Measurements from ENCODE around the gene MTARC2. TPM values are rescaled to one million over a fixed set of nuclear protein-coding genes. Genes with fewer than 3 reads are reported as not detected.

Gene MTARC2
- polyA plus RNA-seq, 1 of the 3 experiments (the other 2 are of a cell fraction): 6.1 TPM

DNA sequence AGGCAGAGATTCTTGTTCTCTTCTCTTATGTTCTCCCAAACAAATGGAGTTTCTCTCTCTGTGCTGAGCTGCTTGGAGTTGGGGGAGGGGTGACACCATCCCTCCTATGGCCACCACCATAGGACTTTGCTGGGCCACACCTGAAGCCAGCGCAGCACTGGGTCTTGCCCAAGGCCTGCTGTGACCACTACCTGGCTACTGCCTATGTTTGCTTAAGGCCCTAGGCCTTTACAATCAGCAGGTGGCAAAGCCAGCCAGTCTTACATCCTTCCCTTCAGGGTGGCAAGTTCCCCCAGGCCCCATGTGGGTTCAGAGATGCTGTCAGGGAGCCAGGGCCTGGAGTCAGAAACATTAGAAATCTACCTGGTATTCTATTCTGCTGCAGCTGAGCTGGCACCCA lies 6.3 kb upstream of the MTARC2 start:
- Histone ChIP-seq H3K9me3 (no peaks in the 10 kb centered on the region), H3K27ac (ENCODE audit: low read depth in 2 of 2, low read length in 1 of 2) (no peak overlapping the region), H3K4me3 (ENCODE audit: low read depth in 2 of 2, low read length in 1 of 2) (no peak overlapping the region), H3K27me3 (ENCODE audit: insufficient read depth) (no peaks in the 10 kb centered on the region), H3F3A (replicated peaks; ENCODE audit: insufficient read depth) (no peaks in the 10 kb centered on the region), H3K4me2 (no peak overlapping the region), H2AFZ (ENCODE audit: low read depth) (no peak overlapping the region), H3K36me3 (replicated peaks in 1 of 2; ENCODE audit: control insufficient read depth in 1 of 2, insufficient read depth in 2 of 2, low read length in 1 of 2) (no peaks in the 10 kb centered on the region), H3K79me2 (ENCODE audit: insufficient read depth) (no peaks in the 10 kb centered on the region), H3K9me2 (no peaks in the 10 kb centered on the region), H4K20me1 (ENCODE audit: insufficient read depth) (no peaks in the 10 kb centered on the region), H3K9ac (no peak overlapping the region), H3K4me1 (ENCODE audit: control insufficient read depth in 1 of 2, insufficient read depth in 2 of 2, low read depth in 1 of 2, low read length in 1 of 2) (no peaks in the 10 kb centered on the region; a peak in 1 of 4 replicates)
- 88% methylated on average over 1 of the region's 1 CpG for WGBS (ENCODE audit: low lambda C conversion rate)
- ChIA-PET POLR2A (no interaction called here), CTCF (interaction anchor here (0.9 to 3.3 kb wide), 4 partner anchors 8 to 35 kb away, joined by 3 to 23 read pairs (median 7); no protein-coding TSS in a partner anchor)
- TF ChIP-seq, protein P1, sequence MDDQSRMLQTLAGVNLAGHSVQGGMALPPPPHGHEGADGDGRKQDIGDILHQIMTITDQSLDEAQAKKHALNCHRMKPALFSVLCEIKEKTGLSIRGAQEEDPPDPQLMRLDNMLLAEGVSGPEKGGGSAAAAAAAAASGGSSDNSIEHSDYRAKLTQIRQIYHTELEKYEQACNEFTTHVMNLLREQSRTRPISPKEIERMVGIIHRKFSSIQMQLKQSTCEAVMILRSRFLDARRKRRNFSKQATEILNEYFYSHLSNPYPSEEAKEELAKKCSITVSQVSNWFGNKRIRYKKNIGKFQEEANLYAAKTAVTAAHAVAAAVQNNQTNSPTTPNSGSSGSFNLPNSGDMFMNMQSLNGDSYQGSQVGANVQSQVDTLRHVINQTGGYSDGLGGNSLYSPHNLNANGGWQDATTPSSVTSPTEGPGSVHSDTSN (IDR thresholded peaks at IDR 0.05): no peak
- TF ChIP-seq MXI1 (IDR thresholded peaks at IDR 0.05; ENCODE audit: low read depth, low read length): no peak
- no peak for TF ChIP-seq RXRA (IDR thresholded peaks at IDR 0.05; ENCODE audit: borderline replicate concordance, low read depth)
- no peak for TF ChIP-seq MEF2A (IDR thresholded peaks at IDR 0.05; ENCODE audit: borderline replicate concordance, low read depth)
- no peak for TF ChIP-seq NRF1 (IDR thresholded peaks at IDR 0.05; ENCODE audit: low read depth, low read length)
- no peak for TF ChIP-seq TAF1 (IDR thresholded peaks at IDR 0.05; ENCODE audit: borderline replicate concordance, low read depth, low read length)
- TF ChIP-seq FOXJ3 (CRISPR knock-in tag; IDR thresholded peaks at IDR 0.05): no peak
- no peak for TF ChIP-seq RFX5 (IDR thresholded peaks at IDR 0.05; ENCODE audit: low read length)
- no peak for TF ChIP-seq SIN3A (IDR thresholded peaks at IDR 0.05; ENCODE audit: borderline replicate concordance, low read depth, low read length)
- TF ChIP-seq, protein P2, sequence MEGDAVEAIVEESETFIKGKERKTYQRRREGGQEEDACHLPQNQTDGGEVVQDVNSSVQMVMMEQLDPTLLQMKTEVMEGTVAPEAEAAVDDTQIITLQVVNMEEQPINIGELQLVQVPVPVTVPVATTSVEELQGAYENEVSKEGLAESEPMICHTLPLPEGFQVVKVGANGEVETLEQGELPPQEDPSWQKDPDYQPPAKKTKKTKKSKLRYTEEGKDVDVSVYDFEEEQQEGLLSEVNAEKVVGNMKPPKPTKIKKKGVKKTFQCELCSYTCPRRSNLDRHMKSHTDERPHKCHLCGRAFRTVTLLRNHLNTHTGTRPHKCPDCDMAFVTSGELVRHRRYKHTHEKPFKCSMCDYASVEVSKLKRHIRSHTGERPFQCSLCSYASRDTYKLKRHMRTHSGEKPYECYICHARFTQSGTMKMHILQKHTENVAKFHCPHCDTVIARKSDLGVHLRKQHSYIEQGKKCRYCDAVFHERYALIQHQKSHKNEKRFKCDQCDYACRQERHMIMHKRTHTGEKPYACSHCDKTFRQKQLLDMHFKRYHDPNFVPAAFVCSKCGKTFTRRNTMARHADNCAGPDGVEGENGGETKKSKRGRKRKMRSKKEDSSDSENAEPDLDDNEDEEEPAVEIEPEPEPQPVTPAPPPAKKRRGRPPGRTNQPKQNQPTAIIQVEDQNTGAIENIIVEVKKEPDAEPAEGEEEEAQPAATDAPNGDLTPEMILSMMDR (IDR thresholded peaks at IDR 0.05): no peak
- no peak for DNase-seq

DNA sequence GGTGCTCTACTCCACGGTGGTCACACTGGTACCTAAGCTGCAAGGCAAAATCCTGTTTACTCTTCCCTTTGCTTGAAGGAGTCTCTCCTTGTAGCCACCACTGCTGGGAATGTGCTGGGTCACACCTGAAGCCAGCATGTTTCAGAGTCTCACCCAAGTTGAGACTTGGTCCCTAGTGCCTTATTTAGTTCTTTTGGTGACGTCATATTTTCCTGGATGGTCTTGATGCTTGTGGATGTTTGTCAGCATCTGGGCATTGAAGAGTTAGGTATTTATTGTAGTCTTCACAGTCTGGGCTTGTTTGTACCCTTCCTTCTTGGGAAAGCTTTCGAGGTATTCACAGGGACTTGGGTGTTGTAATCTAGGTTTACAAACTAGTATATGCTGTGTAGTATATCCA lies 5.6 kb upstream of the MTARC2 start:
- Histone ChIP-seq H3K4me2 (no peak overlapping the region), H2AFZ (ENCODE audit: low read depth) (no peak overlapping the region), H3K27me3 (ENCODE audit: insufficient read depth) (no peaks in the 10 kb centered on the region), H3K79me2 (ENCODE audit: insufficient read depth) (no peaks in the 10 kb centered on the region), H3K9ac (no peak overlapping the region), H3K9me3 (no peaks in the 10 kb centered on the region), H3K36me3 (replicated peaks in 1 of 2; ENCODE audit: control insufficient read depth in 1 of 2, insufficient read depth in 2 of 2, low read length in 1 of 2) (no peaks in the 10 kb centered on the region), H3F3A (replicated peaks; ENCODE audit: insufficient read depth) (no peaks in the 10 kb centered on the region), H3K4me3 (ENCODE audit: low read depth in 2 of 2, low read length in 1 of 2) (no peak overlapping the region), H3K27ac (ENCODE audit: low read depth in 2 of 2, low read length in 1 of 2) (no peak overlapping the region), H3K4me1 (ENCODE audit: control insufficient read depth in 1 of 2, insufficient read depth in 2 of 2, low read depth in 1 of 2, low read length in 1 of 2) (peaks cover 0 to 4% of the 10 kb centered on the region in 2 experiments; a peak in 1 of 4 replicates), H4K20me1 (ENCODE audit: insufficient read depth) (no peaks in the 10 kb centered on the region), H3K9me2 (no peaks in the 10 kb centered on the region)
- POLR2A ChIA-PET: no interaction called here
- DNase-seq: no peak
- TF ChIP-seq, protein P3, sequence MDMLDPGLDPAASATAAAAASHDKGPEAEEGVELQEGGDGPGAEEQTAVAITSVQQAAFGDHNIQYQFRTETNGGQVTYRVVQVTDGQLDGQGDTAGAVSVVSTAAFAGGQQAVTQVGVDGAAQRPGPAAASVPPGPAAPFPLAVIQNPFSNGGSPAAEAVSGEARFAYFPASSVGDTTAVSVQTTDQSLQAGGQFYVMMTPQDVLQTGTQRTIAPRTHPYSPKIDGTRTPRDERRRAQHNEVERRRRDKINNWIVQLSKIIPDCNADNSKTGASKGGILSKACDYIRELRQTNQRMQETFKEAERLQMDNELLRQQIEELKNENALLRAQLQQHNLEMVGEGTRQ (IDR thresholded peaks at IDR 0.05; ENCODE audit: borderline replicate concordance, low read depth, low read length): no peak
- TF ChIP-seq, protein P1 (IDR thresholded peaks at IDR 0.05): no peak
- no peak for TF ChIP-seq GATA2 (CRISPR knock-in tag; IDR thresholded peaks at IDR 0.05)
- 73% methylated on average over 3 of the region's 3 CpGs for WGBS (ENCODE audit: low lambda C conversion rate)
- CTCF ChIA-PET: interaction anchor here (0.6 to 3.3 kb wide), 4 partner anchors 9 to 275 kb away, joined by 3 to 23 read pairs (median 7); no protein-coding TSS in a partner anchor
